ENCODE measurements around the gene TARS1.

DNA sequence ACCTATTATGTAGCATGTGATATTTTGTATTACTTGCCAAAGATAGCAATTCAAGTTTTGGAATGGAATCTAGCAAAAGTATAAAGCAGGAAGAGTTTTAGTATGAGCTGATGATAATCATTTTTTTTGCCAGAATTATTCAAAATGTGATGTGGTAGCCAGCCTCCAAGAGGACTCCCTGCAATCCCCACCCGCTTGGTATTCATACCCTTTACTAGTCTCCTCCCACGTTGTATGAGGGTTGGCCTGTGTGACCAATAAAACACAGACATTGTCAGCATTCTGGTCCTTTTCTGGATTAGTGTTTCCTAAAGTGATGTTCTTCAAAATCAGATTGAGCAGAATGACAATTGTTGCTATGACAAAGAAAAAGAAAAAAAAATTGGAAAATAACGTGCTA, 63.8 kb downstream of the TARS1 start:
- TF ChIP-seq GATA3 (IDR thresholded peaks at IDR 0.05; ENCODE audit: low read depth, low read length) (no peak), GATA2 (IDR thresholded peaks at IDR 0.05; ENCODE audit: low read depth, low read length) (no peak)
